BLaER1 treated with 17β-estradiol and CSF1 and Interleukin-3, amounts not matched to agents 10 nM and 100 nM (cell line): ENCODE data around the gene KCNT1.

Experiments
- H3K27ac ChIP-seq, 11 experiments: shearing (Covaris generic); formaldehyde crosslinking; 2 replicates each; pipeline ENCODE4 v1.8.1; 2022
- H3K27me3 ChIP-seq, 11 experiments: shearing (Covaris generic); formaldehyde crosslinking; 2 replicates each; pipeline ENCODE4 v1.8.1; 2022
- H3K36me3 ChIP-seq, 11 experiments: shearing (Covaris generic); formaldehyde crosslinking; 2 replicates each; pipeline ENCODE4 v1.8.1; 2022
- H3K4me1 ChIP-seq, 10 experiments: shearing (Covaris generic); formaldehyde crosslinking; 2 replicates each; pipeline ENCODE4 v1.8.1; 2022
- H3K4me2 ChIP-seq, 11 experiments: shearing (Covaris generic); formaldehyde crosslinking; 2 replicates each; pipeline ENCODE4 v1.8.1; 2022
- H3K4me3 ChIP-seq, 10 experiments: shearing (Covaris generic); formaldehyde crosslinking; 2 replicates each; pipeline ENCODE4 v1.8.1; 2022
- H3K9ac ChIP-seq, 11 experiments: shearing (Covaris generic); formaldehyde crosslinking; 2 replicates each; pipeline ENCODE4 v1.8.1; 2022
- H3K9me3 ChIP-seq, 11 experiments: shearing (Covaris generic); formaldehyde crosslinking; replicated peaks in 1 of 11; 2 replicates each; pipeline ENCODE4 v1.8.1; 2022
- H4K20me1 ChIP-seq, 11 experiments: shearing (Covaris generic); formaldehyde crosslinking; 2 replicates each; pipeline ENCODE4 v1.8.1; 2022
- Cebpa-rat ChIP-seq, 11 experiments: shearing (Covaris generic); IDR thresholded peaks; 2 replicates each; pipeline ENCODE4 v1.8.1; 2022

The KCNT1 gene

GRCh38 chr9:135794361-135794885, 92.4 kb downstream of the KCNT1 start:
- no peaks in the 10 kb centered on the region for H3K9me3 ChIP-seq
- no peak overlapping the region for H3K4me3 ChIP-seq
- H3K9ac ChIP-seq: no peak overlapping the region; a peak in 1 of 22 replicates
- H3K4me2 ChIP-seq: no peak overlapping the region; a peak in 1 of 22 replicates
- peaks cover 0 to 25% (median 0%) of the 10 kb centered on the region in 11 experiments; a peak in 5 of 22 replicates for H4K20me1 ChIP-seq
- no peak overlapping the region for H3K27ac ChIP-seq
- no peaks in the 10 kb centered on the region for H3K36me3 ChIP-seq
- H3K27me3 ChIP-seq: no peaks in the 10 kb centered on the region
- no peak for TF ChIP-seq Cebpa-rat (IDR thresholded peaks at IDR 0.05)
- peaks cover 0 to 21% (median 2%) of the 10 kb centered on the region in 10 experiments; a peak in 9 of 20 replicates for H3K4me1 ChIP-seq

DNA sequence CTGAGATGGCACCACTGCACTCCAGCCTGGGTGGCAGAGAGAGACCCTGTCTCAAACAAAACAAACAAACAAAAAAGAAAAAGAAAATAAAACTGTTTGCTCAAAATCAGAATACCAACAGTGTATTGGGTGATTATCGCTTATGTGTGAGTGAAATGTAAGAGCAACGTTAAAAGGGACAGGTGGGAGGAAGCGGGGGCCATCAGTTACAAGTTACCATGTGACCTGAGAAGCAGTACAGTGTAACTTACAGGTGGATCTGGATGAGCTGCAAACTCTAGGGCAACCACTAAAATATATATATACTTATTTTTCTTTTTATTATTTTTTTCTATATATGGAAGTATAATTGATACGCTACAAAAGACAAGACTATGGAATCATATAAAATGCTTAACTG, 93.4 kb downstream of the KCNT1 start:
- no peak overlapping the region for H3K27ac ChIP-seq
- H3K4me3 ChIP-seq: no peak overlapping the region
- H3K4me1 ChIP-seq: peaks cover 0 to 27% (median 5%) of the 10 kb centered on the region in 10 experiments; a peak in 10 of 20 replicates
- no peaks in the 10 kb centered on the region for H3K27me3 ChIP-seq
- no peaks in the 10 kb centered on the region for H3K9me3 ChIP-seq
- TF ChIP-seq Cebpa-rat (IDR thresholded peaks at IDR 0.05): no peak
- peaks cover 0 to 25% (median 0%) of the 10 kb centered on the region in 11 experiments; a peak in 5 of 22 replicates for H4K20me1 ChIP-seq
- H3K4me2 ChIP-seq: no peak overlapping the region
- no peaks in the 10 kb centered on the region for H3K36me3 ChIP-seq
- H3K9ac ChIP-seq: no peak overlapping the region

DNA sequence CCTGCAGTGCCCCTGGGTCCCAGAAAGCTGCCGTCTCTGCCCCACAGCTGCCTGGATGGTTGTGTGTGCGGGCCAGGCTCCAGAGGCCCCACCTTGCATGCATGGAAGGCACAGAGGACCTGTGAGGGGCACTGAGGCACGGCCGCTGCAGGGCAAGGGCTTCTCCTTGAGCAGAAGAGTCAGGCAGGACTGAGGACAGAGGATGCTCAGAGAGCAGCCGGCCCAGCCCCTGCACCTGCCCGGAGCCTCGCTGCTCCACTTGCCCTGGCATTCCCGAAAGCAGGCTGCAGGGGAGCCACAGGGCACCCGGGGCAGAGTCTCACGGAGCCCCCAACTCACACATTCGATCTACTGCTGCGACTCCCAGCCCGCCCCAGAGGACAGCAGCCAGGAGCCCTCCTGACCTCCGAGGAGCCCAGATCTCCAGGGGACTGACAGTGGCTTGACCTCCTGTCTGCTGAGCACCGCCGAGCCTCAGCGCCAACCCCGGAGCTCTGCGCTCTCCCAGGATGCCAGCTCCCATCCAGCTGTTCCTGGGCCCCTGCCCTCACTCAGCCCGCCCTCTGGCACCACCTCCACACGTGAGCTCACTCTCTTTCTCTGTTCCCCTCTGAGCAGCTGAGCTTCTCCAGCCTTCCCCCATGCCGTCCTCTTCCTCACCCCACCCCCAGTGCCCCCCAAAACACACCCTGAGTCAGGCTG, 95.0 kb downstream of the KCNT1 start:
- peaks cover 0 to 25% (median 0%) of the 10 kb centered on the region in 11 experiments; a peak in 4 of 22 replicates for H4K20me1 ChIP-seq
- H3K4me3 ChIP-seq: no peak overlapping the region
- no peak overlapping the region for H3K9ac ChIP-seq
- peaks cover 0 to 3% (median 0%) of the 10 kb centered on the region in 11 experiments; a peak in 1 of 22 replicates for H3K9me3 ChIP-seq
- no peak for TF ChIP-seq Cebpa-rat (IDR thresholded peaks at IDR 0.05)
- H3K4me2 ChIP-seq: no peak overlapping the region
- H3K4me1 ChIP-seq: peaks cover 4 to 38% (median 14%) of the 10 kb centered on the region in 10 experiments; a peak in 16 of 20 replicates
- H3K27ac ChIP-seq: no peak overlapping the region
- H3K36me3 ChIP-seq: no peaks in the 10 kb centered on the region
- H3K27me3 ChIP-seq: no peaks in the 10 kb centered on the region

GRCh38 chr9:135797507-135798262, 95.7 kb downstream of the KCNT1 start:
- TF ChIP-seq Cebpa-rat (IDR thresholded peaks at IDR 0.05): no peak
- H3K4me2 ChIP-seq: no peak overlapping the region; a peak in 2 of 22 replicates
- H3K9me3 ChIP-seq: peaks cover 0 to 3% (median 0%) of the 10 kb centered on the region in 11 experiments; a peak in 1 of 22 replicates
- no peak overlapping the region for H3K9ac ChIP-seq
- peaks cover 4 to 38% (median 13%) of the 10 kb centered on the region in 10 experiments; a peak in 16 of 20 replicates for H3K4me1 ChIP-seq
- peaks cover 0 to 25% (median 0%) of the 10 kb centered on the region in 11 experiments; a peak in 4 of 22 replicates for H4K20me1 ChIP-seq
- no peak overlapping the region for H3K27ac ChIP-seq
- H3K27me3 ChIP-seq: no peaks in the 10 kb centered on the region
- H3K36me3 ChIP-seq: no peaks in the 10 kb centered on the region
- H3K4me3 ChIP-seq: no peak overlapping the region

GRCh38 chr9:135798263-135798585, 96.2 kb downstream of the KCNT1 start:
- no peak overlapping the region; a peak in 1 of 22 replicates for H3K4me2 ChIP-seq
- peaks cover 0 to 29% (median 0%) of the 10 kb centered on the region in 11 experiments; a peak in 4 of 22 replicates for H4K20me1 ChIP-seq
- TF ChIP-seq Cebpa-rat (IDR thresholded peaks at IDR 0.05): no peak
- H3K36me3 ChIP-seq: no peaks in the 10 kb centered on the region
- H3K27me3 ChIP-seq: no peaks in the 10 kb centered on the region
- no peak overlapping the region for H3K4me3 ChIP-seq
- H3K9me3 ChIP-seq: peaks cover 0 to 3% (median 0%) of the 10 kb centered on the region in 11 experiments; a peak in 1 of 22 replicates
- H3K27ac ChIP-seq: no peak overlapping the region
- H3K4me1 ChIP-seq: peaks cover 4 to 42% (median 16%) of the 10 kb centered on the region in 10 experiments; a peak in 16 of 20 replicates
- H3K9ac ChIP-seq: no peak overlapping the region

DNA sequence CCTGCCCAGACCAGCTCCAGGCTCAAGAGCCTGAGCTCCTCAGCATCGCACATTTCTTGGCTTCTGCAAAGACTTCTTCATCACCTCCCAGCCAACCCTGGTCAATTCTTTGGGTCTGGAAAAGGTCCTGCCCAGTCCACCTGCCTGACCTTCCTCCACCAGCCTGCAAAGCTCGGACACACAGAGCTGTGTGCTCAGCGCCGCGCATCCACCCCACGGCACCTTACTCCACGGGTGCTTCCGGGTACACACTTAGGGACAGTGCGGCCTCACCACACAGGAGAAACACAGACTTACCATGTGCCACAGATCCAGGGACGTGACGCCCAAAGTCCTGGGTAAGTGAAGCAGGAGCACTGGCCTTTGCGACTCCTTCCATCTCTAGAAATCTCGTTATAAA, 97.3 kb downstream of the KCNT1 start:
- Histone ChIP-seq H3K27ac (no peak overlapping the region), H3K9ac (no peak overlapping the region), H3K9me3 (peaks cover 0 to 3% (median 0%) of the 10 kb centered on the region in 11 experiments; a peak in 1 of 22 replicates), H3K36me3 (no peaks in the 10 kb centered on the region), H3K4me2 (no peak overlapping the region), H3K4me1 (peaks cover 4 to 42% (median 18%) of the 10 kb centered on the region in 10 experiments; a peak in 16 of 20 replicates), H3K27me3 (no peaks in the 10 kb centered on the region), H4K20me1 (peaks cover 0 to 29% (median 1%) of the 10 kb centered on the region in 11 experiments; a peak in 6 of 22 replicates), H3K4me3 (no peak overlapping the region)
- no peak for TF ChIP-seq Cebpa-rat (IDR thresholded peaks at IDR 0.05)

GRCh38 chr9:135801070-135801469, 99.1 kb downstream of the KCNT1 start:
- Histone ChIP-seq H3K4me3 (no peak overlapping the region), H3K27me3 (no peaks in the 10 kb centered on the region), H3K9ac (peak overlapping the region in 3 of 11 experiments; percentile 3 to 31 (median 9); a peak in 1 of 22 replicates), H3K36me3 (no peaks in the 10 kb centered on the region), H3K4me2 (peak overlapping the region; percentile 14 to 73 (median 57); a peak in 20 of 22 replicates), H3K4me1 (peaks cover 12 to 55% (median 36%) of the 10 kb centered on the region in 10 experiments), H3K27ac (peak overlapping the region in 8 of 11 experiments; percentile 9 to 61 (median 56); a peak in 14 of 22 replicates), H3K9me3 (peaks cover 0 to 3% (median 0%) of the 10 kb centered on the region in 11 experiments; a peak in 1 of 22 replicates), H4K20me1 (peaks cover 0 to 42% (median 19%) of the 10 kb centered on the region in 11 experiments; a peak in 17 of 22 replicates)
- TF ChIP-seq Cebpa-rat (IDR thresholded peaks at IDR 0.05): no peak

GRCh38 chr9:135802876-135803419, 101.0 kb downstream of the KCNT1 start:
- Histone ChIP-seq H3K9me3 (peaks cover 0 to 3% (median 0%) of the 10 kb centered on the region in 11 experiments; a peak in 1 of 22 replicates), H3K4me2 (no peak overlapping the region), H3K9ac (no peak overlapping the region), H4K20me1 (peaks cover 0 to 41% (median 27%) of the 10 kb centered on the region in 11 experiments; a peak in 17 of 22 replicates), H3K4me1 (peaks cover 13 to 57% (median 37%) of the 10 kb centered on the region in 10 experiments), H3K36me3 (peaks cover 0 to 4% (median 0%) of the 10 kb centered on the region in 11 experiments; a peak in 4 of 22 replicates), H3K4me3 (no peak overlapping the region), H3K27ac (no peak overlapping the region; a peak in 1 of 22 replicates), H3K27me3 (no peaks in the 10 kb centered on the region)
- no peak for TF ChIP-seq Cebpa-rat (IDR thresholded peaks at IDR 0.05)
